SK-MEL-5 (cell line): ENCODE measurements around the gene MRPL22. TPM values are rescaled to one million over a fixed set of nuclear protein-coding genes. Genes with fewer than 3 reads are reported as not detected.
"Not testable (repeated sequence)": the region's sequence is repeated elsewhere in the genome, so short reads cannot be mapped to it uniquely, and the experiment has no call there.

Experiments
- DNase-seq: peaks from one replicate; pipeline ENCODE4 v3.0.0-alpha.2; 2016; ENCODE audit warnings: low read depth, low spot score
- in situ Hi-C: cut with HindIII; loops from 2 replicates; pipeline ENCODE4 v1.10.0; 2016; ENCODE audit warnings: low sequenced_read_pairs, high pct_unique_total_duplicates, low pct_unique_long_range_greater_than_20kb
- total RNA-seq: library from RNA; depleted of rRNA; stranded (reverse); fragments of >200 nt; shearing (Covaris generic); gene quantifications from 2 replicates; pipeline ENCODE4 v1.2.3, GENCODE V29; 2014

Gene MRPL22
- total RNA-seq, 1 experiment from 2014 or later: 24.7 TPM

GRCh38 chr5:154972476-154973080 is 31.7 kb downstream of the MRPL22 start:
- DNase-seq: peak; percentile 70
- in situ Hi-C loops: no loop called here

DNA sequence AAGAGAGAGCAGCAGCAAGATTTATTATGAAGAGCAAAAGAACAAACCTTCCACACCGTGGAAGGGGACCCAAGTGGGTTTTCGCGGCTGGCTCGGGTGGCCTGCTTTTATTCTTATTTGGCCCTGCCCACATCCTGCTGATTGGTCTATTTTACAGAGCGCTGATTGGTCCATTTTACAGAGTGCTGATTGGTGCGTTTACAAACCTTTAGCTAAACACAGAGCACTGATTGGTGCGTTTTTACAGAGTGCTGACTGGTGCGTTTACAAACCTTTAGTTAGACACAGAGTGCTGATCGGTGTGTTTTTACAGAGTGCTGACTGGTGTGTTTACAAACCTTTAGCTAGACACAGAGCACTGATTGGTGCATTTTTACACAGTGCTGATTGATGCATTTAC is 35.2 kb downstream of the MRPL22 start:
- DNase-seq, in situ Hi-C loops: not testable (repeated sequence)

DNA sequence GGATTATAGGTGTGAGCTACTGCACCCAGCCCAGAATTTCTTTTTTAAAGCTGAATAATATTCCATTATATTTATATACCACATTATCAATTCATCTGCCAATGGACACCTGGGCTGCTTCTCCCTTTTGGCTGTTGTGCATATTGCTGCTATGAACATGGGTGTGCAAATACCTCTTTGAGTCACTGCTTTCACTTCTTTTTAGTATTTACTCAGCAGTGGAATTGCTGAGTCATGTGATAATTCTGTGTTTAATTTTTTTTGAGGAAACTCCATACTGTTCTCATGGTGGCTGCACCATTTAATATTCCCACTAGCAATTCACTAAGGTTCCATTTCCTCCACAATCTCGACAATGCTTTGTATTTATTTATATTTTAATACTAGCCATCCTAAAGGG is 36.5 kb downstream of the MRPL22 start:
- DNase-seq: no peak
- in situ Hi-C loops: no loop called here

DNA sequence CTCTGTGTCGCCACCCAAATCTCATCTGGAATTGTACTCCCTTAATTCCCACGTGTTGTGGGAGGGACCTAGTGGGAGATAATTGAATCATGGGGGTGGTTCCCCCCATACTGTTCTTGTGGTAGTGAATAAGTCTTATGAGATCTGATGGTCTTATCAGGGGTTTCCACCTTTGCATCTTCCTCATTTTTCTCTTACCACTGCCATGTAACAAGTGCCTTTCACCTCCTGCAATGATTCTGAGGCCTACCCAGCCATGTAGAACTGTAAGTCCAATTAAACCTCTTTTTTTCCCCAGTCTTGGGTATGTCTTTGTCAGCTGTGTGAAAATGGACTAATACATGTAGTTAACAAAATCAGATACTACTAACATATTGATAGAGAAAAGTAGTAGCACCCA is 37.4 kb downstream of the MRPL22 start:
- DNase-seq, in situ Hi-C loops: not testable (repeated sequence)

GRCh38 chr5:154984946-154985516 is 44.2 kb downstream of the MRPL22 start:
- no peak for DNase-seq

DNA sequence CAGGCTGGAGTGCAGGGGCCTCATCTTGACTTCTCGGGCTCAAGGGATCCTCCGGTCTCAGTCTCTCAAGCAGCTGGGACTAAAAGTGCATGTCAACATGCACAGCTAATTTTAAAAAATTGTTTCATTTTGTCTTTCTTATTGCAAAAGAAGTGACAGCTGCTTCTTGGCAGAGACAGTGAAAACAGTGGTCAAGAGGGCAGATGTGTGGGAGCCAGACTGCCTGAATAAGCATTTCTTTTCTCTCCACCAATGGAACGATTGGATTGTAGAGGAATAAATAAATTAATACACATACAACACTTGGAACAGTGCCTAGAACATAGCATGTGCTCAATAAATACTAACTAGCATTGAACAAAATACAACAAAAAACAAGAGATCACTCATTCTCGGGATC is 45.3 kb downstream of the MRPL22 start:
- no peak for DNase-seq
- in situ Hi-C loops: no loop called here

More at GRCh38 chr5:154984946-154985516, 44.2 kb downstream of the MRPL22 start:
- in situ Hi-C loops: no loop called here

DNA sequence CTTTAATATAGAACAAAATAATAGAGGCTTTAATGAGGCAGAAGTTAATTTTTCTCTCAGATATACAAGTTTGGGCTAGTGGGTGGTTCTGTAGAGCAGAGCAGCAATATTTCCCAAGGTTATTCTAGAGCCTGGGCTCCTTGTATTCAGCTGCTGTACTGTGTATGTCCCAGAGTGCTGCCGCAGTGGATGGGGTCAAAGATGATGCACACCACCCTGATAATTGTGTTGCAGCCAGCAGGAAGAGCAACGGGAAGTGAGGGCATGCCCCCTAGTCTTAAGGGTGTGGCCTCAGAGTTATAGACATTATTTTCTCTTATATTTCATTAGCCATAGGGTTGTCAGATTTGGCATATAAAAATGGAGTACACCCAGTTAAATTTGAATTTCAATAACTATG is 48.8 kb downstream of the MRPL22 start:
- in situ Hi-C loops: no loop called here
- no peak for DNase-seq

GRCh38 chr5:154993461-154993860 is 52.6 kb downstream of the MRPL22 start:
- in situ Hi-C loops: no loop called here

DNA sequence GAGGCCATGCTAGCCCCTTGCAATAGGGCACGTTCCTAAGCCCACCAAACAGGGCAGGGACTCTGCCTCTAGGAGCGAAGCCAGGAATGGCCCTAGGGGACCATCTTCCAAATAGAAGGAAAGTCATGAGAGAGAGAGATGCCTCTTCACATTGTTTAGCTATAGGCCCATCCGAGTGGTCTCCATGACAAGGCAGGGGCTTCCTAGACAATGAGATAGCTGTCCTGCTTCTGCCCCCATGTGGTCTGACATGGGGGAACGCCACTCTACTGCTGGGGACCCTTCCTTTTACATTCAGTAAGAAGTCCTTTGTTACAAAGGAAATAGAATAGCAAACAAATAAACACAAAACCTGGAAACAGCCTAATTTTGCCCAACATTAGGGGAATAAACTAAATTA is 54.8 kb downstream of the MRPL22 start:
- in situ Hi-C loops: no loop called here
- DNase-seq: peak; percentile 10

More at GRCh38 chr5:154993461-154993860, 52.6 kb downstream of the MRPL22 start:
- no peak for DNase-seq

DNA sequence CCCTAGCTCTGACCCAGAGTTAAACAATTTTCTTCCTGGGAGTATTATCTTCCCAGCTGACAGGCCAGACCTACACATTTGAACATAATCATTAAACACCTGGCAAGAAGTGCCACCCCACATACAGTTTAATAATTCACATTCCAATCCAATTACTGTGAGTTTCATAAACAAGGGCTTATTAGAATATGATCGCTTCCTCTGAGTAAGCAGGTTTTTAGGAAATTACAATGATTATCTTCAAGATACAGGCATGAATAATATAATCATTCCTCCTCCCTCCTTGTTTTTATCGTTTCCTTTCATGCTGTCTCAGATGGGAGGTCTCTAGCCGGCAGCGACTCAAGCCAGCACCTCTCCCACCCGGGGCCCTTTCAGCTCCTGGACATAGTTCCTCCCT is 56.9 kb downstream of the MRPL22 start:
- in situ Hi-C loops: no loop called here
- DNase-seq: no peak

GRCh38 chr5:154999865-155000264 is 59.0 kb downstream of the MRPL22 start:
- in situ Hi-C loops: no loop called here
- no peak for DNase-seq

DNA sequence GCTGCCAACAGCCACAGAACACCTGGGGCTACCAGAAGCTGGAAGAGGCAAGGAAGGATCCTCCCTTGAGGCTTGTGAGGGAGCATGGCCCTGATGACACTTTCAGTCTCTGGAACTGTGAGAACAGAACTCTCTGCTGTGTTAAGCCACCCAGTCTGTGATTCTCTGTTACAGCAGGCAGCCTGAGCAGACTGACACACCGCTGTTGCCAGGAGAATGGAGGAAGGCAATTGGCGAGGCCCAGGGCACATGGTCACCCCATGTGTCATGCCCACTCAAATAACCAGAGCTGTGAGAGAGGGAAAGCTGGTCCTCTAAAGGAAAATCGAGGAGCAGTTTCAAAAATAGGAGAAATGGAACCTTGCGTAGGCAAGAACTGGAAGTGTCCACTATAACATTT is 60.6 kb downstream of the MRPL22 start:
- DNase-seq: no peak
- in situ Hi-C loops: no loop called here

DNA sequence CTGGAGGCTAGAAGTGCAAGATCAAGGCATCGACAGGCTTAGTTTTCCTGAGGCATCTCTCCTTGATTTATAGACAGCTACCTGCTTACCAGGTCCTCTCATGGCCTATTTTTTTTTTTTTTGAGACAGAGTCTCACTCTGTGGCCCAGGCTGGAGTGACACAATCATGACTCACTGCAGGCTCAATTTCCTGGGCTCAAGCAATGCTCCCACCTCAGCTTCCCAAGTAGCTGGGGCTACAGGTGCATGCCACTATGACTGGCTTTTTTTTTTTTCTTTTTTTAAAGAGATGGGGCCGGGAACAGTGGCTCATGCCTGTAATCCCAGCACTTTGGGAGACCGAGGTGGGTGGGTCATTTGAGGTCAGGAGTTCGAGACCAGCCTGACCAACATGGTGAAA is 61.8 kb downstream of the MRPL22 start:
- DNase-seq, in situ Hi-C loops: not testable (repeated sequence)

DNA sequence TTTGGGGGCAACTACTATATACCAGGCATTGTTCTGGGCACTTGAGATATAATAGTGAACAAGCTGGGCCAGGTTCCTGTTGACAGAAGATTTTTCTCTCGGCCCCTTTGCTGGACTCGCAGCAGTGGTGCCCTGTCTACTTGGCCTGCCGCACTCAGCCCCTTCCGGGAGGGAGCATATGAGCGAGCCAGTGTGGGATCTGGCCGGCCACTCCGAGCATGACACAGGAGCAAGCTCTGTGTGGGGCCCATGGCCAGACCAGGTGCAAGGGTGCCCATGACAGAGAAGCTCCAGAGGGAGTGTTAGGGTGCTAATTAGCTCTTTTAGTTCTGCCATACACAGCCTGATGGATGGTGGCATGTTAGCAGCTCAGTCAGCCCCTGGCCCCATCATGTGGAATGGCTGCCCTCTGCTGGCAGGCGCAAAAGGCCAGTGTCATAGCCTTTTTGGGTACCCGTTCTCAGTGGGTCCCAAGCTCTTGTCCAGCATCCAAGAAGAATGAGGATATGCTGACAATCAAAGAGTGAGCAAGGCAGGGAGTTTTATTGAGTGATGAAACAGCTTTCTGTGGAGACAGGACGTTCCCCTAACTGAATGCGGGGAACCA is 63.4 kb downstream of the MRPL22 start:
- in situ Hi-C loops: no loop called here
- DNase-seq: peak; percentile 67

GRCh38 chr5:155006265-155006664 is 65.4 kb downstream of the MRPL22 start:
- in situ Hi-C loops, DNase-seq: not testable (repeated sequence)

- in situ Hi-C loops: no loop called here
- no peak for DNase-seq
Observed at GRCh38 chr5:155008669-155009068, 67.8 kb downstream of the MRPL22 start.

DNA sequence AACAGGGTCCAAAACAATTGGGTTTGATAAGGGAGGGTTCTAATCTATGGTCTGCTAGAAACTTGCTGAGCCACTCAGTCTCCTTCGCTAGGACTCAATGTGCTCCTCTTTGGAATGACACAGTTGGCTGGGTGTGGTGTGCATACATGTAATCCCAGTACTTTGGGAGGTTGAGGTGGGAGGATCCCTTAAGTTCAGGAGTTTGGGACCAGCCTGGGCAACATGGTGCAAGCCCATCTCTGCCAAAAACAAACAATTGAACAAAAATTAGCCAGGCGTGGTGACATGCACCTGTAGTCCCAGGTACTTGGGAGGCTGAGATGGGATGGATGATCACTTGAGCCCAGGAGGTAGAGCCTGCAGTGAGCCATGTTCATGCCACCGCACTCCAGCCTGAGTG is 70.0 kb downstream of the MRPL22 start:
- in situ Hi-C loops: no loop called here
- DNase-seq: no peak

GRCh38 chr5:155013526-155013925 is 72.7 kb downstream of the MRPL22 start, which contains the start of gene KIF4B:
Gene KIF4B (plus strand): TSS chr5:155013755. CDS start chr5:155013860, 105 bp downstream.
- in situ Hi-C loops: no loop called here

DNA sequence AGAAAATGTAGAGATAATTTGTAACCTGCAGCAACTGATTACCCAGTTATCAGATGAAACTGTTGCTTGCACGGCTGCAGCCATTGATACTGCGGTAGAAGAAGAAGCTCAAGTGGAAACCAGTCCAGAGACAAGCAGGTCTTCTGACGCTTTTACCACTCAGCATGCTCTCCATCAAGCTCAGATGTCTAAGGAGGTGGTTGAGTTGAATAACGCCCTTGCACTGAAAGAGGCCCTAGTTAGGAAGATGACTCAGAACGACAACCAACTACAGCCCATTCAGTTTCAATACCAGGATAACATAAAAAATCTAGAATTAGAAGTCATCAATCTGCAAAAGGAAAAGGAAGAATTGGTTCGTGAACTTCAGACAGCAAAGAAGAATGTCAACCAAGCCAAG is 74.4 kb downstream of the MRPL22 start:
- no peak for DNase-seq
- in situ Hi-C loops: no loop called here

More at GRCh38 chr5:155013526-155013925, 72.7 kb downstream of the MRPL22 start, which contains the start of gene KIF4B:
- DNase-seq: no peak
